T-cell (primary cell): ENCODE results near the gene GOLGA8J. TPM values are rescaled to one million over a fixed set of nuclear protein-coding genes. Genes with fewer than 3 reads are reported as not detected.
"Not testable (repeated sequence)": the region's sequence is repeated elsewhere in the genome, so short reads cannot be mapped to it uniquely, and the experiment has no call there.

Source experiments
- ATAC-seq, 4 experiments: fragments of 200-7000 bp in 3 of 4; fragments of 150-1000 bp in 1 of 4; cut with Tn5 transposase; replicated peaks in 1 of 4; 1 replicate in 3 of 4; 2 replicates in 1 of 4; pipeline ENCODE4 v1.10.0; 2021; ENCODE audit warnings: moderate library complexity in 3 of 4, mild to moderate bottlenecking in 2 of 4, moderate number of reproducible peaks in 1 of 4
- CTCF ChIA-PET, 2 donors: fragments of 300-600 bp; sonication (Branson Sonifier 250); formaldehyde crosslinking; loops; one replicate each; lab custom pipeline; 2022; ENCODE audit warnings: antibody characterized with exemption in 2 of 2; lab: Charles Lee
- POLR2A ChIA-PET, 2 donors: fragments of 300-600 bp; sonication (Branson Sonifier 250); formaldehyde crosslinking; loops; one replicate each; lab custom pipeline; 2022; ENCODE audit warnings: antibody characterized with exemption in 2 of 2; lab: Charles Lee
- DNase-seq, 35 experiments: peaks; one replicate each; pipeline versions ENCODE4 v3.0.0 to v3.0.0-alpha.2; 2013 to 2023
- H3K27ac ChIP-seq: one replicate; pipeline ENCODE4 v1.5.1; 2013; ENCODE audit warnings: low read length
- H3K27me3 ChIP-seq, 2 experiments: replicated peaks in 1 of 2; 1 replicate in 1 of 2; 2 replicates in 1 of 2; pipeline versions ENCODE4 v1.6.1 to v1.7.0; 2013; ENCODE audit warnings: low read length in 1 of 2, mixed read lengths in 1 of 2; ENCODE audit not compliant: control insufficient read depth in 2 of 2, insufficient read depth in 2 of 2; ENCODE audit errors: extremely low read depth in 1 of 2
- H3K36me3 ChIP-seq, 2 donors: 1 replicate in 1 of 2; 2 replicates in 1 of 2; pipeline versions ENCODE4 v1.6.1 to v1.7.0; 2013; ENCODE audit warnings: low read length in 1 of 2; ENCODE audit not compliant: control insufficient read depth in 2 of 2, insufficient read depth in 1 of 2; ENCODE audit errors: extremely low read depth in 1 of 2
- H3K4me1 ChIP-seq, 2 experiments: 1 replicate in 1 of 2; 2 replicates in 1 of 2; pipeline versions ENCODE4 v1.6.1 to v1.7.0; 2013; ENCODE audit warnings: low read length in 2 of 2, mixed read lengths in 1 of 2; ENCODE audit not compliant: insufficient read depth in 2 of 2, control insufficient read depth in 1 of 2; ENCODE audit errors: extremely low read depth in 1 of 2
- H3K4me3 ChIP-seq, 2 donors: 1 replicate in 1 of 2; 2 replicates in 1 of 2; pipeline versions ENCODE4 v1.5.1 to v1.7.0; 2013; ENCODE audit warnings: mild to moderate bottlenecking in 2 of 2, low read length in 1 of 2, moderate library complexity in 1 of 2; ENCODE audit not compliant: control insufficient read depth in 1 of 2; ENCODE audit errors: extremely low read depth in 1 of 2
- H3K9me3 ChIP-seq: 2 replicates; pipeline ENCODE4 v1.7.0; 2013
- H3K27ac Mint-ChIP-seq, 2 donors: one replicate each; pipeline ENCODE4 v1.8.0; 2020 to 2021; ENCODE audit warnings: mild to moderate bottlenecking in 2 of 2, mixed read lengths in 2 of 2
- H3K27me3 Mint-ChIP-seq, 2 donors: one replicate each; pipeline ENCODE4 v1.8.0; 2021 to 2022; ENCODE audit warnings: mixed read lengths in 2 of 2
- H3K36me3 Mint-ChIP-seq: one replicate; pipeline ENCODE4 v1.8.0; 2021; ENCODE audit warnings: mixed read lengths
- H3K4me1 Mint-ChIP-seq, 3 donors: one replicate each; pipeline ENCODE4 v1.8.0; 2020 to 2022; ENCODE audit warnings: mixed read lengths in 3 of 3, mild to moderate bottlenecking in 1 of 3
- H3K4me3 Mint-ChIP-seq, 3 donors: one replicate each; pipeline ENCODE4 v1.8.0; 2020 to 2022; ENCODE audit warnings: mild to moderate bottlenecking in 3 of 3, mixed read lengths in 3 of 3, moderate library complexity in 3 of 3
- H3K9me3 Mint-ChIP-seq, 3 donors: one replicate each; pipeline ENCODE4 v1.8.0; 2020 to 2022; ENCODE audit warnings: mixed read lengths in 3 of 3
- WGBS: methylation state at CpG from one replicate; pipeline ENCODE4 v1.1.5; 2013; ENCODE audit warnings: missing lambda C conversion rate; ENCODE audit not compliant: insufficient coverage; 5-methylcytosine and 5-hydroxymethylcytosine counted together
- total RNA-seq, 35 experiments: library from RNA in 6 of 35; stranded (reverse) in 6 of 35; fragments of 120-200 nt in 1 of 35; gene quantifications; one replicate each; pipeline versions ENCODE4 v1.2.1 to v1.2.4 and lab custom pipeline; 2013 to 2026

Gene GOLGA8J
- total RNA-seq, 5 donors from 2014 or later (not counting 1 experiment from before 2014, with no cell fraction given) = not detected

DNA sequence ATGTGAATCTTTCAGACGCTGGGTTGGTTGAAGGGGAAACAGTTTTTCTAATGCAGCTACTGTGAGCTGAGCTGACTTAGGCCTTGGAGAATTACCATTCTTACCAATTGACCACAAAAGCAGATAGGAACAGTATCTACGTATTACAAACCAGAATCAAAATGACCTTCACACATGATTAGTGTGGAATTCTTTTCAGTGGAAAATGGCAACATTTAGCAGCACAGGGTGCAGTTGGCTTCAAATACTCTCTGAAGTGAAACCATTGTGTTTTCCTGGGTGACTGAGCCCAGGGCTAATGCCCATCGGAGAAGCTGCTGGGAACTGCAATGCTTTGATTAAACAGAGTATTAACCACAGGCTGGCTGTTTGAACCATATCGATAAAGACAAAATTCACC is 40.2 kb upstream of the GOLGA8J start:
- H3K27ac ChIP-seq = no peak overlapping the region
- DNase-seq (no peak), ATAC-seq (no peak)
- no peaks in the 10 kb centered on the region for H3K9me3 ChIP-seq
- Mint-ChIP-seq H3K4me3 (no peak overlapping the region), H3K9me3 (no peaks in the 10 kb centered on the region), H3K4me1 (no peaks in the 10 kb centered on the region), H3K36me3 (no peaks in the 10 kb centered on the region), H3K27me3 (peaks cover 6 to 14% of the 10 kb centered on the region in 2 donors), H3K27ac (no peak overlapping the region)
- H3K36me3 ChIP-seq = no peaks in the 10 kb centered on the region
- ChIA-PET CTCF (no interaction called here), POLR2A (no interaction called here)
- 100% methylated on average over 1 of the region's 4 CpGs for WGBS
- H3K4me3 ChIP-seq = no peak overlapping the region
- peaks cover 0 to 14% of the 10 kb centered on the region in 2 experiments for H3K27me3 ChIP-seq
- no peaks in the 10 kb centered on the region for H3K4me1 ChIP-seq

DNA sequence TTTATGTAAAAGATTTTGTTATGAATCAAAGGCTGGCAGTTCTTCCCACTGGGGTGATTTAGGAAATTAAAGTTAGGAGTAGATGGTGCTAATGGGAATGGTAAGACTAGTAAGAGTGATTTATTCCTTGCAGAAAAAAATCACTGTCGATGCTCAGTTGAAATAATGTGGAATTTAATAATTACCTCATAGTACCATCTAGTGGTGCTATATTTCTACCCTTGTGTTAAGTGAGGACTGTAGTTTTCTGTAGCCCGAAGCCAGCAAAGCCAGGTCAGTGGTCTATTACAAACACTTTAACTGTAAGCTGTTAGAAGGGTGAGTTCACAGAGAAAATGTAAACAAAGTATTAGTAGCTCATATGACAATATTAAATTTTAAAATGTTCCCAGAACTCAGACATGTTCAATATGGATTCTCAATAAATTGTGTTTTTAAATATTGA is 39.5 kb upstream of the GOLGA8J start:
- no peak overlapping the region for H3K4me3 Mint-ChIP-seq
- H3K27me3 Mint-ChIP-seq = peaks cover 9 to 17% of the 10 kb centered on the region in 2 donors
- POLR2A ChIA-PET = no interaction called here
- H3K27ac Mint-ChIP-seq = no peak overlapping the region
- no peaks in the 10 kb centered on the region for H3K4me1 Mint-ChIP-seq
- WGBS = no CpG with 5 or more reads among the region's 2 CpGs
- no peak overlapping the region for H3K4me3 ChIP-seq
- no peak overlapping the region for H3K27ac ChIP-seq
- ATAC-seq (no peak), DNase-seq (no peak)
- no peaks in the 10 kb centered on the region for H3K4me1 ChIP-seq
- no peaks in the 10 kb centered on the region for H3K9me3 ChIP-seq
- H3K9me3 Mint-ChIP-seq = no peaks in the 10 kb centered on the region
- CTCF ChIA-PET = no interaction called here
- peaks cover 0 to 14% of the 10 kb centered on the region in 2 experiments for H3K27me3 ChIP-seq
- no peaks in the 10 kb centered on the region for H3K36me3 ChIP-seq
- no peaks in the 10 kb centered on the region for H3K36me3 Mint-ChIP-seq

- Histone ChIP-seq H3K27ac (no peak overlapping the region), H3K9me3 (no peaks in the 10 kb centered on the region), H3K27me3 (peaks cover 0 to 9% of the 10 kb centered on the region in 2 experiments), H3K36me3 (no peaks in the 10 kb centered on the region), H3K4me1 (no peaks in the 10 kb centered on the region), H3K4me3 (no peak overlapping the region)
- no peaks in the 10 kb centered on the region for H3K36me3 Mint-ChIP-seq
- H3K9me3 Mint-ChIP-seq = no peaks in the 10 kb centered on the region
- no peak for ATAC-seq
- H3K27me3 Mint-ChIP-seq = peaks cover 9 to 17% of the 10 kb centered on the region in 2 donors
- no peak for DNase-seq
- no peaks in the 10 kb centered on the region for H3K4me1 Mint-ChIP-seq
- no peak overlapping the region for H3K4me3 Mint-ChIP-seq
- ChIA-PET CTCF (interaction anchor here in 1 of 2 donors (0.6 kb wide), 1 partner anchor 16 kb away, joined by 4 read pairs; no protein-coding TSS in a partner anchor), POLR2A (no interaction called here)
- WGBS = 94% methylated on average over 28 of the region's 42 CpGs
- no peak overlapping the region for H3K27ac Mint-ChIP-seq
Observed at GRCh38 chr15:30044377-30044776, 38.4 kb upstream of the GOLGA8J start.

GRCh38 chr15:30044826-30045225 is 37.9 kb upstream of the GOLGA8J start:
- H3K4me3 ChIP-seq, H3K9me3 ChIP-seq, POLR2A ChIA-PET, H3K36me3 Mint-ChIP-seq, H3K27ac Mint-ChIP-seq, H3K27me3 ChIP-seq, H3K4me3 Mint-ChIP-seq, H3K36me3 ChIP-seq, DNase-seq, ATAC-seq, H3K9me3 Mint-ChIP-seq, H3K4me1 Mint-ChIP-seq, H3K27ac ChIP-seq, H3K4me1 ChIP-seq: not testable (repeated sequence)
- 89% methylated on average over 15 of the region's 22 CpGs for WGBS
- H3K27me3 Mint-ChIP-seq = peaks cover 9 to 17% of the 10 kb centered on the region in 2 donors
- CTCF ChIA-PET = interaction anchor here in 1 of 2 donors (0.6 kb wide), 2 partner anchors 16 to 295 kb away, joined by 3 to 4 read pairs; no protein-coding TSS in a partner anchor

- POLR2A ChIA-PET, H3K9me3 ChIP-seq, H3K27ac ChIP-seq, H3K9me3 Mint-ChIP-seq, DNase-seq, H3K4me1 Mint-ChIP-seq, H3K36me3 Mint-ChIP-seq, ATAC-seq, H3K4me3 ChIP-seq, H3K27ac Mint-ChIP-seq, H3K27me3 ChIP-seq, H3K4me3 Mint-ChIP-seq, H3K36me3 ChIP-seq, H3K4me1 ChIP-seq: not testable (repeated sequence)
- WGBS = 79% methylated on average over 12 of the region's 26 CpGs
- peaks cover 9 to 20% of the 10 kb centered on the region in 2 donors for H3K27me3 Mint-ChIP-seq
- CTCF ChIA-PET = interaction anchor here in 1 of 2 donors (0.6 kb wide), 1 partner anchor 296 kb away, joined by 3 read pairs; no protein-coding TSS in a partner anchor
Observed at GRCh38 chr15:30045248-30046041, 37.3 kb upstream of the GOLGA8J start.

GRCh38 chr15:30046430-30046829 is 36.3 kb upstream of the GOLGA8J start:
- Mint-ChIP-seq H3K4me1 (no peaks in the 10 kb centered on the region), H3K27me3 (peaks cover 10 to 21% of the 10 kb centered on the region in 2 donors), H3K36me3 (no peaks in the 10 kb centered on the region), H3K27ac (no peak overlapping the region), H3K4me3 (no peak overlapping the region), H3K9me3 (no peaks in the 10 kb centered on the region)
- Histone ChIP-seq H3K4me1 (no peaks in the 10 kb centered on the region), H3K4me3 (no peak overlapping the region), H3K27me3 (peaks cover 2 to 9% of the 10 kb centered on the region in 2 experiments), H3K36me3 (no peaks in the 10 kb centered on the region), H3K27ac (no peak overlapping the region), H3K9me3 (no peaks in the 10 kb centered on the region)
- CTCF ChIA-PET = no interaction called here
- 38% methylated on average over 2 of the region's 2 CpGs for WGBS
- POLR2A ChIA-PET = no interaction called here
- DNase-seq (no peak), ATAC-seq (no peak)
